IPS-11a (cell line): ENCODE data around the gene PCBD2.
A peak's percentile ranks its signal among the peaks of the same experiment; 100 is the strongest.
"Not testable (repeated sequence)": the region's sequence is repeated elsewhere in the genome, so short reads cannot be mapped to it uniquely, and the experiment has no call there.

ENCODE experiments used
- H3K4me3 ChIP-seq: one replicate; pipeline ENCODE4 v1.5.1; 2013; ENCODE audit warnings: low read depth, low read length, control low read depth

The PCBD2 gene

GRCh38 chr5:134904610-134905245 lies at the start of gene PCBD2:
Gene PCBD2, plus strand, starts transcription at chr5:134905131. Its CDS starts 9 bp downstream, at chr5:134905140.
- peak within 1 kb of the TSS; percentile 83 for H3K4me3 ChIP-seq

GRCh38 chr5:134856465-134856864 lies 48.5 kb upstream of the PCBD2 start:
- not testable (repeated sequence) for H3K4me3 ChIP-seq

- no peak overlapping the region for H3K4me3 ChIP-seq
These were observed 47.5 kb upstream of the PCBD2 start for GRCh38 chr5:134857401-134857800.

- H3K4me3 ChIP-seq, result no peak overlapping the region
These were observed 40.2 kb upstream of the PCBD2 start for GRCh38 chr5:134864707-134865106.

- no peak overlapping the region for H3K4me3 ChIP-seq
These were observed 31.4 kb upstream of the PCBD2 start for GRCh38 chr5:134873494-134873893.

- peak within 1 kb of the TSS; percentile 88 for H3K4me3 ChIP-seq
These were observed 30.7 kb upstream of the PCBD2 start, which contains the start of gene TXNDC15 for GRCh38 chr5:134873987-134874830. Gene TXNDC15, plus strand, starts transcription at chr5:134874371. Its CDS starts 57 bp downstream, at chr5:134874428.

- peak overlapping the region; percentile 88 for H3K4me3 ChIP-seq
These were observed 29.9 kb upstream of the PCBD2 start for GRCh38 chr5:134874831-134875655.

- no peak overlapping the region for H3K4me3 ChIP-seq
These were observed 27.8 kb upstream of the PCBD2 start for GRCh38 chr5:134877159-134877558.

GRCh38 chr5:134878403-134878802 lies 26.5 kb upstream of the PCBD2 start:
- no peak overlapping the region for H3K4me3 ChIP-seq

- no peak overlapping the region for H3K4me3 ChIP-seq
These were observed 25.5 kb upstream of the PCBD2 start for GRCh38 chr5:134879456-134879855.

GRCh38 chr5:134880937-134881336 lies 24.0 kb upstream of the PCBD2 start:
- H3K4me3 ChIP-seq, result not testable (repeated sequence)

GRCh38 chr5:134881711-134882110 lies 23.2 kb upstream of the PCBD2 start:
- not testable (repeated sequence) for H3K4me3 ChIP-seq

- H3K4me3 ChIP-seq, result no peak overlapping the region
These were observed 17.3 kb upstream of the PCBD2 start for GRCh38 chr5:134887593-134888159.

- no peak overlapping the region for H3K4me3 ChIP-seq
These were observed 15.6 kb upstream of the PCBD2 start for GRCh38 chr5:134889335-134889734.

GRCh38 chr5:134891473-134891872 lies 13.5 kb upstream of the PCBD2 start:
- no peak overlapping the region for H3K4me3 ChIP-seq

- no peak overlapping the region for H3K4me3 ChIP-seq
These were observed 12.6 kb upstream of the PCBD2 start for GRCh38 chr5:134892282-134892681.

- no peak overlapping the region for H3K4me3 ChIP-seq
These were observed 12.0 kb upstream of the PCBD2 start for GRCh38 chr5:134892926-134893325.

GRCh38 chr5:134893748-134894505 lies 11.0 kb upstream of the PCBD2 start:
- no peak overlapping the region for H3K4me3 ChIP-seq

GRCh38 chr5:134902071-134902801 lies 2.7 kb upstream of the PCBD2 start:
- no peak overlapping the region for H3K4me3 ChIP-seq
